Activated B cell treated with CpG ODN at 0.5 μM for 24 hours (primary cell): ENCODE data around the gene LIMS2. TPM values are rescaled to one million over a fixed set of nuclear protein-coding genes. Genes with fewer than 3 reads are reported as not detected.

Experiments used
- ATAC-seq: fragments of 200-7000 bp; cut with Tn5 transposase; one replicate; pipeline ENCODE4 v1.10.0; 2021; ENCODE audit warnings: low read depth, mild to moderate bottlenecking, moderate library complexity
- CTCF ChIA-PET: fragments of 350-600 bp; sonication (Branson Sonifier 250); formaldehyde crosslinking; loops from one replicate; lab custom pipeline; 2021; ENCODE audit warnings: antibody characterized with exemption; lab: Charles Lee
- POLR2A ChIA-PET: fragments of 350-600 bp; sonication (Branson Sonifier 250); formaldehyde crosslinking; loops from one replicate; lab custom pipeline; 2021; ENCODE audit warnings: antibody characterized with exemption; lab: Charles Lee
- DNase-seq: peaks from one replicate; pipeline ENCODE4 v3.0.0; 2022
- H3K27ac Mint-ChIP-seq: one replicate; pipeline ENCODE4 v1.8.0; 2020; ENCODE audit warnings: mixed read lengths
- H3K27me3 Mint-ChIP-seq: one replicate; pipeline ENCODE4 v1.8.0; 2021; ENCODE audit warnings: mixed read lengths
- H3K36me3 Mint-ChIP-seq: one replicate; pipeline ENCODE4 v1.8.0; 2021; ENCODE audit warnings: low read depth, mixed read lengths
- H3K4me1 Mint-ChIP-seq: one replicate; pipeline ENCODE4 v1.8.0; 2021; ENCODE audit warnings: mixed read lengths
- H3K4me3 Mint-ChIP-seq: one replicate; pipeline ENCODE4 v1.8.0; 2020; ENCODE audit warnings: mild to moderate bottlenecking, mixed read lengths
- H3K9me3 Mint-ChIP-seq: one replicate; pipeline ENCODE4 v1.8.0; 2020; ENCODE audit warnings: mixed read lengths
- intact Hi-C: fragments of 100-400 bp; cut with micrococcal nuclease; formaldehyde crosslinking; loops from one replicate; pipeline ENCODE4 v1.15.1; 2024
- total RNA-seq: library from RNA; stranded (reverse); gene quantifications from 2 replicates; pipeline ENCODE4 v1.2.3, GENCODE V29; 2022
- TF ChIP-seq, protein P1 (sequence below): fragments of 200-600 bp; IDR thresholded peaks from one replicate; pipeline ENCODE4 v1.8.0; 2022; ENCODE audit warnings: antibody characterized with exemption, mild to moderate bottlenecking

The LIMS2 gene
- total RNA-seq, 1 donor from 2014 or later: 5.3 TPM

GRCh38 chr2:127712999-127713398, 37.7 kb upstream of the LIMS2 start:
- POLR2A ChIA-PET: no interaction called here
- CTCF ChIA-PET: no interaction called here
- Mint-ChIP-seq H3K4me3 (no peak overlapping the region), H3K4me1 (no peaks in the 10 kb centered on the region), H3K9me3 (no peaks in the 10 kb centered on the region), H3K36me3 (peaks cover 53% of the 10 kb centered on the region), H3K27me3 (no peaks in the 10 kb centered on the region), H3K27ac (no peak overlapping the region)
- ATAC-seq: no peak
- intact Hi-C loops: no loop called here
- TF ChIP-seq, protein P1, sequence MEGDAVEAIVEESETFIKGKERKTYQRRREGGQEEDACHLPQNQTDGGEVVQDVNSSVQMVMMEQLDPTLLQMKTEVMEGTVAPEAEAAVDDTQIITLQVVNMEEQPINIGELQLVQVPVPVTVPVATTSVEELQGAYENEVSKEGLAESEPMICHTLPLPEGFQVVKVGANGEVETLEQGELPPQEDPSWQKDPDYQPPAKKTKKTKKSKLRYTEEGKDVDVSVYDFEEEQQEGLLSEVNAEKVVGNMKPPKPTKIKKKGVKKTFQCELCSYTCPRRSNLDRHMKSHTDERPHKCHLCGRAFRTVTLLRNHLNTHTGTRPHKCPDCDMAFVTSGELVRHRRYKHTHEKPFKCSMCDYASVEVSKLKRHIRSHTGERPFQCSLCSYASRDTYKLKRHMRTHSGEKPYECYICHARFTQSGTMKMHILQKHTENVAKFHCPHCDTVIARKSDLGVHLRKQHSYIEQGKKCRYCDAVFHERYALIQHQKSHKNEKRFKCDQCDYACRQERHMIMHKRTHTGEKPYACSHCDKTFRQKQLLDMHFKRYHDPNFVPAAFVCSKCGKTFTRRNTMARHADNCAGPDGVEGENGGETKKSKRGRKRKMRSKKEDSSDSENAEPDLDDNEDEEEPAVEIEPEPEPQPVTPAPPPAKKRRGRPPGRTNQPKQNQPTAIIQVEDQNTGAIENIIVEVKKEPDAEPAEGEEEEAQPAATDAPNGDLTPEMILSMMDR: no peak
- no peak for DNase-seq

- intact Hi-C loops: no loop called here
- H3K27ac Mint-ChIP-seq: no peak overlapping the region
- CTCF ChIA-PET: no interaction called here
- H3K4me3 Mint-ChIP-seq: no peak overlapping the region
- H3K4me1 Mint-ChIP-seq: peaks cover 11% of the 10 kb centered on the region
- TF ChIP-seq, protein P1: no peak
- DNase-seq (no peak), ATAC-seq (no peak)
- H3K36me3 Mint-ChIP-seq: peaks cover 70% of the 10 kb centered on the region
- H3K27me3 Mint-ChIP-seq: no peaks in the 10 kb centered on the region
- H3K9me3 Mint-ChIP-seq: no peaks in the 10 kb centered on the region
- POLR2A ChIA-PET: no interaction called here
Observed at GRCh38 chr2:127709336-127709735, 34.0 kb upstream of the LIMS2 start.

- Mint-ChIP-seq H3K27ac (no peak overlapping the region), H3K36me3 (peaks cover 69% of the 10 kb centered on the region)
- intact Hi-C loops: no loop called here
Observed at GRCh38 chr2:127707890-127708648, 32.7 kb upstream of the LIMS2 start.

GRCh38 chr2:127706215-127706990, 31.1 kb upstream of the LIMS2 start:
- ChIA-PET POLR2A (interaction anchor here (0.5 kb wide), 1 partner anchor 8 kb away, joined by 6 read pairs; no protein-coding TSS in a partner anchor), CTCF (interaction anchor here (0.5 to 0.8 kb wide), 2 partner anchors 19 to 115 kb away, joined by 3 read pairs; no protein-coding TSS in a partner anchor)
- DNase-seq (no peak), ATAC-seq (no peak)
- Mint-ChIP-seq H3K9me3 (no peaks in the 10 kb centered on the region), H3K4me3 (no peak overlapping the region), H3K4me1 (peaks cover 31% of the 10 kb centered on the region), H3K27ac (peak overlapping the region; percentile 35), H3K27me3 (no peaks in the 10 kb centered on the region), H3K36me3 (peaks cover 70% of the 10 kb centered on the region)
- intact Hi-C loops: no loop called here
- TF ChIP-seq, protein P1: no peak

More at GRCh38 chr2:127707890-127708648, 32.7 kb upstream of the LIMS2 start:
- peaks cover 21% of the 10 kb centered on the region for H3K4me1 Mint-ChIP-seq
- TF ChIP-seq, protein P1: no peak
- no peaks in the 10 kb centered on the region for H3K9me3 Mint-ChIP-seq
- ChIA-PET CTCF (no interaction called here), POLR2A (no interaction called here)
- DNase-seq (no peak), ATAC-seq (no peak)
- no peaks in the 10 kb centered on the region for H3K27me3 Mint-ChIP-seq
- no peak overlapping the region for H3K4me3 Mint-ChIP-seq
